ENCODE data around the gene ANKS3. TPM values are rescaled to one million over a fixed set of nuclear protein-coding genes. Genes with fewer than 3 reads are reported as not detected.

The ANKS3 gene
- total RNA-seq (2022; extraction: Qiagen RNA extraction; ENCODE audit: low read depth), result 22.1 to 26.7 TPM (median 25.3 TPM) in 5 replicates

DNA sequence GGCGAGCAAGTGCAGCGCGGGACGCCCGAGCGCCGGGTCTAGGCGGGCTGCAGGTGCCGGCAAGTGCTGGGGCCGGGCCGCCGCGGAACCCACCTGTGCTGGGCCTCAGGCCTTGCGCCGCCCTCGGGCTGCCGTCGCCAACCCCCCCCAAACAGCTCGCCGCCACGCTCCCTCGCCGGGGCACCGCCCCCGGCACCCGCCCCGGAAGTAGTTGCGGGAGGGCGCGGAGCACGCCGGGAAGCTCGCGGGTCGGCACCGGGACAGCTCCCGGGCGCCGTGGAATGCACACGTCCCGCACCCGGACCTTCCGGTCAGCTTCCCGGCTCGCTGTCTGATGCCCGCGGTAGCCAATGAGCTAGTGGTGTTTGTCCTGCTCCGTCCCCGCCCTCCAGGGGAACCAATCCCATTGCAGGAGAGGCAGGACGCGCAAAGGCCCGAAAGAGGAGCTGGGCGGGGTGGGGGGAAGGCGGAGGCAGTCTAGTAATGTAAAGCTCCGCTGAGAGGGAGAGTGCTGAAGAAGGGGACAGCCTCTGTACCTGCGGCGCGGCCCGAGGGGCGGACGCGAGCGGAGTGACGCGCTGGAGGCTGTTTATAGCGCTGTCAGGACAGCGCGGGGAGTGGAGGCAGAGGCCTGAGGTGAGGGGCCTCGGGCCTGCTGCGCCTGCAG lies at the start of gene ANKS3, which contains the start of gene DNAAF8:
TSS of gene ANKS3 (minus strand) at position 209 of the 667 bp plus-strand sequence. CDS start 4,122 bp downstream, outside the sequence.
TSS of gene DNAAF8 (plus strand) at position 475 of the 667 bp plus-strand sequence. CDS start 1,978 bp downstream, outside the sequence.

GRCh38 chr16:4766875-4767628 lies 33.0 kb upstream of the ANKS3 start, which contains the start of gene ZNF500:
Gene ZNF500, minus strand, starts transcription at chr16:4767162. Its CDS starts 1,184 bp downstream, at chr16:4765978.

DNA sequence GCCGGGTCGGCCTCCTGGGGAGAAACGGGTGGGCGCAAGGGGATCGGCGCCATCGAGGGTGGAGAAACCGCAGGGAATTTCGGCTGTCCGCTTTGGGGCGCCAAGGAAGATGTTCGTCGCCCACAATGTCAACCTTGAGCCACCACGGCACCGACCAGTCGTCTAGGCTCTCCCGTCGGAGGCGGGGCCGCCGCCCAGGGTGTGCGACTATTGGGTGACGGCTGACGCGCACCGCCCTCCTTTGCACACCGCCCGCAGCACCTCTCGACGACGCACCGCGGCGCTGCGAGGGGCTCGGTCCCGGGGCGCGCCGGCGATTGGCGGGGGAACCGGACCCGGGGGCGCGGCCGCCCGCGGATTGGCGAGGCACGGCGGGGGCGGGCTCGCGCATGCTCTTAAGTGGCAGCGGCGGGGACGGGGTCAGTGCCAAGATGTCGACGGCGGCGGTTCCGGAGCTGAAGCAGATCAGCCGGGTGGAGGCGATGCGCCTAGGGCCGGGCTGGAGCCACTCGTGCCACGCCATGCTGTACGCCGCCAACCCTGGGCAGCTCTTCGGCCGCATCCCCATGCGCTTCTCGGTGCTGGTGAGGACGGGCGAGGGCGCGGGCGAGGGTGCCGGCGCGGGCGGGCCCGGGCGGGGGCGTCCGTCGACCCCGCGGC lies 40.6 kb downstream of the ANKS3 start, which contains the start of gene NUDT16L1:
TSS of gene NUDT16L1 (plus strand) at position 267 of the 660 bp plus-strand sequence. CDS start at position 432, 165 bp downstream.

Other genes starting within 250 kb of the ANKS3 start
- 9.8 to 12.2 TPM (median 11.0 TPM) in 5 replicates for gene CDIP1, start 195.5 kb downstream of the ANKS3 start, total RNA-seq (2022; extraction: Qiagen RNA extraction; ENCODE audit: low read depth)
- gene C16orf96, start 177.9 kb downstream of the ANKS3 start, total RNA-seq (2022; extraction: Qiagen RNA extraction; ENCODE audit: low read depth), result not detected in 5 replicates
- 33.7 to 66.3 TPM (median 62.3 TPM) in 5 replicates for gene UBALD1, start 119.4 kb downstream of the ANKS3 start, total RNA-seq (2022; extraction: Qiagen RNA extraction; ENCODE audit: low read depth)
- 33.0 to 44.1 TPM (median 38.6 TPM) in 5 replicates for gene MGRN1, start 109.4 kb downstream of the ANKS3 start, total RNA-seq (2022; extraction: Qiagen RNA extraction; ENCODE audit: low read depth)
- gene NUDT16L1, start 40.7 kb downstream of the ANKS3 start, total RNA-seq (2022; extraction: Qiagen RNA extraction; ENCODE audit: low read depth), result 16.1 to 25.8 TPM (median 23.2 TPM) in 5 replicates
- gene DNAAF8, start 266 bp upstream of the ANKS3 start, total RNA-seq (2022; extraction: Qiagen RNA extraction; ENCODE audit: low read depth), result 0.91 to 2.0 TPM (median 1.6 TPM) in 5 replicates
- 6.6 to 10.1 TPM (median 7.9 TPM) in 5 replicates for gene ZNF500, start 32.9 kb upstream of the ANKS3 start, total RNA-seq (2022; extraction: Qiagen RNA extraction; ENCODE audit: low read depth)
- not detected in 5 replicates for gene SEPTIN12, start 54.1 kb upstream of the ANKS3 start, total RNA-seq (2022; extraction: Qiagen RNA extraction; ENCODE audit: low read depth)
- gene SMIM22, start 61.1 kb upstream of the ANKS3 start, total RNA-seq (2022; extraction: Qiagen RNA extraction; ENCODE audit: low read depth), result not detected in 5 replicates
- 10.1 to 16.3 TPM (median 14.8 TPM) in 5 replicates for gene ROGDI, start 68.4 kb upstream of the ANKS3 start, total RNA-seq (2022; extraction: Qiagen RNA extraction; ENCODE audit: low read depth)
- gene GLYR1, start 113.0 kb upstream of the ANKS3 start, total RNA-seq (2022; extraction: Qiagen RNA extraction; ENCODE audit: low read depth), result 37.5 to 43.5 TPM (median 41.5 TPM) in 5 replicates
- gene UBN1, start 113.2 kb upstream of the ANKS3 start, total RNA-seq (2022; extraction: Qiagen RNA extraction; ENCODE audit: low read depth), result 23.8 to 29.8 TPM (median 27.4 TPM) in 5 replicates
- 1.9 to 2.7 TPM (median 2.4 TPM) in 5 replicates for gene PPL, start 202.9 kb upstream of the ANKS3 start, total RNA-seq (2022; extraction: Qiagen RNA extraction; ENCODE audit: low read depth)
- gene SEC14L5, start 224.1 kb upstream of the ANKS3 start, total RNA-seq (2022; extraction: Qiagen RNA extraction; ENCODE audit: low read depth), result 0.05 to 0.09 TPM (median 0.06 TPM) in 4 of 5 replicates, not detected in the other